Fibroblast of mammary gland (primary cell): ENCODE results near the gene LHX1.

Experiments
- DNase-seq: peaks from one replicate; pipeline ENCODE4 v3.0.0-alpha.2; 2010; ENCODE audit warnings: low read depth
- H3K4me3 ChIP-seq: 2 replicates; pipeline ENCODE4 v1.5.1; 2011; ENCODE audit warnings: low read depth, mild to moderate bottlenecking, low read length, moderate library complexity; ENCODE audit not compliant: control insufficient read depth
- CTCF ChIP-seq: conservative IDR thresholded peaks from 2 replicates; pipeline ENCODE4 v1.5.1; 2011; ENCODE audit warnings: low read depth, low read length, inconsistent platforms; ENCODE audit not compliant: control insufficient read depth, insufficient read depth

LHX1 gene

GRCh38 chr17:36937001-36937958, at the start of gene LHX1:
TSS of gene LHX1 (plus strand) at chr17:36937475. CDS start at chr17:36938198, 723 bp downstream.
- no peak for DNase-seq
- H3K4me3 ChIP-seq, result no peak within 1 kb of the TSS
- no peak for TF ChIP-seq CTCF

- no peak overlapping the region for H3K4me3 ChIP-seq
- no peak for TF ChIP-seq CTCF
- DNase-seq, result no peak
Measured at GRCh38 chr17:36888236-36888951, 48.9 kb upstream of the LHX1 start.

GRCh38 chr17:36889770-36890349, 47.4 kb upstream of the LHX1 start:
- no peak for TF ChIP-seq CTCF
- no peak for DNase-seq

GRCh38 chr17:36890398-36891168, 46.7 kb upstream of the LHX1 start:
- no peak overlapping the region for H3K4me3 ChIP-seq
- DNase-seq, result no peak
- no peak for TF ChIP-seq CTCF

More at GRCh38 chr17:36889770-36890349, 47.4 kb upstream of the LHX1 start:
- H3K4me3 ChIP-seq, result no peak overlapping the region

- no peak for TF ChIP-seq CTCF
- no peak overlapping the region for H3K4me3 ChIP-seq
- no peak for DNase-seq
Measured at GRCh38 chr17:36892112-36892838, 45.0 kb upstream of the LHX1 start.
